ENCODE results near the gene FAM131C.

Gene FAM131C

GRCh38 chr1:16051039-16051438, 22.4 kb downstream of the FAM131C start:
- no peak overlapping the region for H3K4me3 ChIP-seq (ENCODE audit: low read depth, low read length)
- DNase-seq (ENCODE audit: low read depth, low spot score), result no peak
- TF ChIP-seq, protein P1, sequence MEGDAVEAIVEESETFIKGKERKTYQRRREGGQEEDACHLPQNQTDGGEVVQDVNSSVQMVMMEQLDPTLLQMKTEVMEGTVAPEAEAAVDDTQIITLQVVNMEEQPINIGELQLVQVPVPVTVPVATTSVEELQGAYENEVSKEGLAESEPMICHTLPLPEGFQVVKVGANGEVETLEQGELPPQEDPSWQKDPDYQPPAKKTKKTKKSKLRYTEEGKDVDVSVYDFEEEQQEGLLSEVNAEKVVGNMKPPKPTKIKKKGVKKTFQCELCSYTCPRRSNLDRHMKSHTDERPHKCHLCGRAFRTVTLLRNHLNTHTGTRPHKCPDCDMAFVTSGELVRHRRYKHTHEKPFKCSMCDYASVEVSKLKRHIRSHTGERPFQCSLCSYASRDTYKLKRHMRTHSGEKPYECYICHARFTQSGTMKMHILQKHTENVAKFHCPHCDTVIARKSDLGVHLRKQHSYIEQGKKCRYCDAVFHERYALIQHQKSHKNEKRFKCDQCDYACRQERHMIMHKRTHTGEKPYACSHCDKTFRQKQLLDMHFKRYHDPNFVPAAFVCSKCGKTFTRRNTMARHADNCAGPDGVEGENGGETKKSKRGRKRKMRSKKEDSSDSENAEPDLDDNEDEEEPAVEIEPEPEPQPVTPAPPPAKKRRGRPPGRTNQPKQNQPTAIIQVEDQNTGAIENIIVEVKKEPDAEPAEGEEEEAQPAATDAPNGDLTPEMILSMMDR (IDR thresholded peaks at IDR 0.05; ENCODE audit: low read depth, low read length), result no peak
- in situ Hi-C loops (cut with HindIII; ENCODE audit: low sequenced_read_pairs), result no loop called here

GRCh38 chr1:16050328-16050727, 23.1 kb downstream of the FAM131C start:
- in situ Hi-C loops (cut with HindIII; ENCODE audit: low sequenced_read_pairs), result no loop called here
- DNase-seq (ENCODE audit: low read depth, low spot score), result no peak
- TF ChIP-seq, protein P1 (IDR thresholded peaks at IDR 0.05; ENCODE audit: low read depth, low read length), result no peak
- H3K4me3 ChIP-seq (ENCODE audit: low read depth, low read length), result no peak overlapping the region

GRCh38 chr1:16048573-16049189, 24.8 kb downstream of the FAM131C start:
- peak; percentile 31 for DNase-seq (ENCODE audit: low read depth, low spot score)
- H3K4me3 ChIP-seq (ENCODE audit: low read depth, low read length), result peak overlapping the region; percentile 40
- TF ChIP-seq, protein P1 (IDR thresholded peaks at IDR 0.05; ENCODE audit: low read depth, low read length), result no peak
- in situ Hi-C loops (cut with HindIII; ENCODE audit: low sequenced_read_pairs), result no loop called here

DNA sequence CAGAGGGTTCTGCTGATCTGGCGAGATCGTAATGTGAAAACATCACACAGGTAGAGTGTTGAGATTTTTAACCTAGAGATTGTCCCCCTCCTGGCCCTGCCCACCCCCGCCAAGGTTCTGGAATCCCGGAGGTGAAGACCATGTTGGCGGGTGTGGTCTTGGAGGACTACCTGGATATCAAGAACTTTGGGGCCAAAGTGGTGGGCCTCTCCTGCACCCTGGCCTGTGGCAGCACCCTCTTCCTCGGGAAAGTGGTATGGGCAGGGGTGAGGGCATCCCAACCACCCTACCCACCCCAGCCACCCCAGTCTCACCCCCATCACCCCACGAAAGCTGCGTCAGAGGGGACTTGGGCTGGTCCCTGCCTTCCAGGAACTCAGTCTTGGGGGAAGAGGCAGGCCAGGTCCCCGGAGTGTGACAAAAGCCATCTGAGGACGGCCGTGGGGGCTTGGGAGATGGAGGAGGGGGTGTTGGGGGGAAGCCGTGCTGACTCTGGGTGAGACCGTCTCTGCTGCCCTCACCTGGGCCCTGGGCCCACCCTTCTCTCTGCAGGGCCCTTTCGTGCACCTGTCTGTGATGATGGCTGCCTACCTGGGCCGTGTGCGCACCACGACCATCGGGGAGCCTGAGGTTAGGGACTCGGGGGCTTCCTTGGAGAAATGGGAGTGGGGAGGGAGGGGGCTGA, 25.5 kb downstream of the FAM131C start:
- TF ChIP-seq, protein P1 (IDR thresholded peaks at IDR 0.05; ENCODE audit: low read depth, low read length), result no peak
- in situ Hi-C loops (cut with HindIII; ENCODE audit: low sequenced_read_pairs), result no loop called here
- no peak overlapping the region for H3K4me3 ChIP-seq (ENCODE audit: low read depth, low read length)
- no peak for DNase-seq (ENCODE audit: low read depth, low spot score)

GRCh38 chr1:16046842-16047241, 26.6 kb downstream of the FAM131C start:
- DNase-seq (ENCODE audit: low read depth, low spot score), result no peak

GRCh38 chr1:16043950-16044349, 29.5 kb downstream of the FAM131C start:
- DNase-seq (ENCODE audit: low read depth, low spot score), result no peak
- H3K4me3 ChIP-seq (ENCODE audit: low read depth, low read length), result no peak overlapping the region
- TF ChIP-seq, protein P1 (IDR thresholded peaks at IDR 0.05; ENCODE audit: low read depth, low read length), result no peak
- in situ Hi-C loops (cut with HindIII; ENCODE audit: low sequenced_read_pairs), result no loop called here

More at GRCh38 chr1:16046842-16047241, 26.6 kb downstream of the FAM131C start:
- no peak overlapping the region for H3K4me3 ChIP-seq (ENCODE audit: low read depth, low read length)
- in situ Hi-C loops (cut with HindIII; ENCODE audit: low sequenced_read_pairs), result no loop called here
- TF ChIP-seq, protein P1 (IDR thresholded peaks at IDR 0.05; ENCODE audit: low read depth, low read length), result no peak

Measured in astrocyte of the spinal cord (primary cell).